HG02610 (cell line): ENCODE results near the gene SIVA1.

Experiments
- ATAC-seq: cut with Tn5 transposase; IDR thresholded peaks from one replicate; pipeline ENCODE4 v1.9.1; 2021; ENCODE audit warnings: mild to moderate bottlenecking, moderate library complexity; ENCODE audit not compliant: unreplicated experiment

The SIVA1 gene

GRCh38 chr14:104770072-104770579 lies 17.2 kb downstream of the SIVA1 start:
- ATAC-seq, result no peak

- ATAC-seq, result no peak
Observed at GRCh38 chr14:104770851-104771272, 17.9 kb downstream of the SIVA1 start.

- no peak for ATAC-seq
Observed at GRCh38 chr14:104771374-104771773, 18.4 kb downstream of the SIVA1 start.

- ATAC-seq, result no peak
Observed at GRCh38 chr14:104771918-104772706, 19.2 kb downstream of the SIVA1 start.

GRCh38 chr14:104772707-104773504 lies 20.0 kb downstream of the SIVA1 start:
- no peak for ATAC-seq

- no peak for ATAC-seq
Observed at GRCh38 chr14:104773505-104774452, 20.8 kb downstream of the SIVA1 start.

- ATAC-seq, result no peak
Observed at GRCh38 chr14:104774453-104775072, 21.6 kb downstream of the SIVA1 start.

GRCh38 chr14:104775073-104775489 lies 22.1 kb downstream of the SIVA1 start:
- ATAC-seq, result no peak

GRCh38 chr14:104776481-104776880 lies 23.5 kb downstream of the SIVA1 start:
- ATAC-seq, result no peak

- ATAC-seq, result no peak
Observed at GRCh38 chr14:104776961-104777807, 24.2 kb downstream of the SIVA1 start.

- ATAC-seq, result no peak
Observed at GRCh38 chr14:104777808-104778249, 24.9 kb downstream of the SIVA1 start.

GRCh38 chr14:104778694-104779331 lies 25.9 kb downstream of the SIVA1 start:
- ATAC-seq, result no peak

- no peak for ATAC-seq
Observed at GRCh38 chr14:104779776-104780512, 27.0 kb downstream of the SIVA1 start.

GRCh38 chr14:104780513-104781030 lies 27.6 kb downstream of the SIVA1 start:
- no peak for ATAC-seq

- ATAC-seq, result no peak
Observed at GRCh38 chr14:104781271-104782077, 28.5 kb downstream of the SIVA1 start.

GRCh38 chr14:104782086-104782807 lies 29.3 kb downstream of the SIVA1 start:
- no peak for ATAC-seq

- ATAC-seq, result no peak
Observed at GRCh38 chr14:104782808-104783139, 29.8 kb downstream of the SIVA1 start.
